ENCODE measurements around the gene ABCC1. TPM values are rescaled to one million over a fixed set of nuclear protein-coding genes. Genes with fewer than 3 reads are reported as not detected.

The ABCC1 gene
- total RNA-seq, 1 donor from 2014 or later: 17.0 TPM

GRCh38 chr16:16090238-16090637 lies 140.8 kb downstream of the ABCC1 start:
- Histone ChIP-seq H3K36me3 (peaks cover 69% of the 10 kb centered on the region), H3K4me1 (peaks cover 20% of the 10 kb centered on the region), H3K27ac (replicated peaks) (no peak overlapping the region), H3K9me3 (replicated peaks) (no peaks in the 10 kb centered on the region), H3K27me3 (ENCODE audit: low read depth) (no peaks in the 10 kb centered on the region), H3K4me3 (no peak overlapping the region)
- TF ChIP-seq CTCF (IDR thresholded peaks at IDR 0.05; ENCODE audit: borderline replicate concordance): no peak
- no peak for DNase-seq
- intact Hi-C loops (cut with micrococcal nuclease): no loop called here

- no peaks in the 10 kb centered on the region for H3K27me3 ChIP-seq (ENCODE audit: low read depth)
- H3K27ac ChIP-seq (replicated peaks): no peak overlapping the region
- DNase-seq: no peak
- H3K36me3 ChIP-seq: peaks cover 47% of the 10 kb centered on the region
- H3K9me3 ChIP-seq (replicated peaks): no peaks in the 10 kb centered on the region
- no peak overlapping the region for H3K4me3 ChIP-seq
- intact Hi-C loops (cut with micrococcal nuclease): no loop called here
- no peak for TF ChIP-seq CTCF (IDR thresholded peaks at IDR 0.05; ENCODE audit: borderline replicate concordance)
- H3K4me1 ChIP-seq: peaks cover 26% of the 10 kb centered on the region
Measured at GRCh38 chr16:16092925-16093627, 143.7 kb downstream of the ABCC1 start.

- H3K9me3 ChIP-seq (replicated peaks): no peaks in the 10 kb centered on the region
- no peaks in the 10 kb centered on the region for H3K27me3 ChIP-seq (ENCODE audit: low read depth)
- no peak for TF ChIP-seq CTCF (IDR thresholded peaks at IDR 0.05; ENCODE audit: borderline replicate concordance)
- no peak overlapping the region for H3K27ac ChIP-seq (replicated peaks)
- H3K4me1 ChIP-seq: peaks cover 20% of the 10 kb centered on the region
- H3K36me3 ChIP-seq: peaks cover 51% of the 10 kb centered on the region
- H3K4me3 ChIP-seq: no peak overlapping the region
- no peak for DNase-seq
- intact Hi-C loops (cut with micrococcal nuclease): no loop called here
Measured at GRCh38 chr16:16093628-16094332, 144.4 kb downstream of the ABCC1 start.

GRCh38 chr16:16095646-16096045 lies 146.2 kb downstream of the ABCC1 start:
- TF ChIP-seq CTCF (IDR thresholded peaks at IDR 0.05; ENCODE audit: borderline replicate concordance): no peak
- no peak for DNase-seq
- peaks cover 25% of the 10 kb centered on the region for H3K4me1 ChIP-seq
- intact Hi-C loops (cut with micrococcal nuclease): no loop called here
- no peaks in the 10 kb centered on the region for H3K27me3 ChIP-seq (ENCODE audit: low read depth)
- no peaks in the 10 kb centered on the region for H3K9me3 ChIP-seq (replicated peaks)
- no peak overlapping the region for H3K27ac ChIP-seq (replicated peaks)
- peaks cover 42% of the 10 kb centered on the region for H3K36me3 ChIP-seq
- no peak overlapping the region for H3K4me3 ChIP-seq

- no peak for TF ChIP-seq CTCF (IDR thresholded peaks at IDR 0.05; ENCODE audit: borderline replicate concordance)
- H3K4me3 ChIP-seq: no peak overlapping the region
- peak; percentile 22 for DNase-seq
Measured at GRCh38 chr16:16096121-16096857, 146.9 kb downstream of the ABCC1 start.

More at GRCh38 chr16:16096121-16096857, 146.9 kb downstream of the ABCC1 start:
- intact Hi-C loops (cut with micrococcal nuclease): no loop called here
- Histone ChIP-seq H3K36me3 (peaks cover 39% of the 10 kb centered on the region), H3K4me1 (peaks cover 28% of the 10 kb centered on the region), H3K27me3 (ENCODE audit: low read depth) (no peaks in the 10 kb centered on the region), H3K27ac (replicated peaks) (peak overlapping the region; percentile 30), H3K9me3 (replicated peaks) (no peaks in the 10 kb centered on the region)

All from left ventricle myocardium inferior (tissue), 1 donor.